DND-41 (cell line): Measurements from ENCODE around the gene PIPOX.

Experiments used
- ATAC-seq: fragments of 200-7000 bp; cut with Tn5 transposase; 3 replicates; pipeline ENCODE4 v1.9.1; 2021; ENCODE audit warnings: low read depth; ENCODE audit not compliant: insufficient read depth
- DNase-seq: peaks from one replicate; pipeline ENCODE4 v3.0.0-alpha.2; 2020
- H2AFZ ChIP-seq: 2 replicates; pipeline ENCODE4 v1.6.0; 2012; ENCODE audit warnings: low read depth, low read length
- H3K27ac ChIP-seq: 2 replicates; pipeline ENCODE4 v1.5.1; 2012; ENCODE audit warnings: low read length, inconsistent platforms
- H3K27me3 ChIP-seq: fragments of 200-600 bp; sonication (generic); 2 replicates; pipeline ENCODE4 v1.6.0; 2012; ENCODE audit warnings: low read length, mild to moderate bottlenecking, inconsistent platforms; ENCODE audit not compliant: insufficient read depth, poor library complexity
- H3K36me3 ChIP-seq: 2 replicates; pipeline ENCODE4 v1.5.1; 2012; ENCODE audit warnings: low read length, inconsistent platforms; ENCODE audit not compliant: insufficient read depth
- H3K4me1 ChIP-seq: 2 replicates; pipeline ENCODE4 v1.5.1; 2012; ENCODE audit warnings: mild to moderate bottlenecking, low read length; ENCODE audit not compliant: insufficient read depth
- H3K4me2 ChIP-seq: 2 replicates; pipeline ENCODE4 v1.6.0; 2012; ENCODE audit warnings: mild to moderate bottlenecking, moderate library complexity, low read length, inconsistent platforms; ENCODE audit not compliant: insufficient read depth
- H3K4me3 ChIP-seq, 2 experiments: fragments of 200-600 bp in 1 of 2; shearing (Covaris generic) in 1 of 2; 2 replicates each; pipeline ENCODE4 v1.5.1; 2012 to 2016; ENCODE audit warnings: inconsistent platforms in 2 of 2, low read length in 2 of 2, mild to moderate bottlenecking in 2 of 2, low read depth in 1 of 2, moderate library complexity in 1 of 2
- H3K79me2 ChIP-seq: 2 replicates; pipeline ENCODE4 v1.6.0; 2012; ENCODE audit warnings: low read length, inconsistent platforms; ENCODE audit not compliant: insufficient read depth
- H3K9ac ChIP-seq: 2 replicates; pipeline ENCODE4 v1.6.0; 2012; ENCODE audit warnings: low read depth, mild to moderate bottlenecking, inconsistent platforms, low read length, moderate library complexity
- H3K9me3 ChIP-seq: 2 replicates; pipeline ENCODE4 v1.5.1; 2012; ENCODE audit warnings: low read length, moderate library complexity, mild to moderate bottlenecking, inconsistent platforms; ENCODE audit not compliant: insufficient read depth, severe bottlenecking
- H4K20me1 ChIP-seq: 2 replicates; pipeline ENCODE4 v1.6.0; 2012; ENCODE audit warnings: low read length; ENCODE audit not compliant: insufficient read depth
- CTCF ChIP-seq: IDR thresholded peaks from 2 replicates; pipeline ENCODE4 v1.5.1; 2012; ENCODE audit warnings: borderline replicate concordance, low read length, moderate library complexity, mild to moderate bottlenecking; ENCODE audit not compliant: poor library complexity, severe bottlenecking; ENCODE audit errors: extremely low read depth
- EZH2 ChIP-seq: IDR thresholded peaks from 3 replicates; pipeline ENCODE4 v1.6.1; 2012; ENCODE audit warnings: borderline replicate concordance, low read depth, mild to moderate bottlenecking, moderate library complexity, low read length, inconsistent platforms; ENCODE audit not compliant: severe bottlenecking

Gene PIPOX

DNA sequence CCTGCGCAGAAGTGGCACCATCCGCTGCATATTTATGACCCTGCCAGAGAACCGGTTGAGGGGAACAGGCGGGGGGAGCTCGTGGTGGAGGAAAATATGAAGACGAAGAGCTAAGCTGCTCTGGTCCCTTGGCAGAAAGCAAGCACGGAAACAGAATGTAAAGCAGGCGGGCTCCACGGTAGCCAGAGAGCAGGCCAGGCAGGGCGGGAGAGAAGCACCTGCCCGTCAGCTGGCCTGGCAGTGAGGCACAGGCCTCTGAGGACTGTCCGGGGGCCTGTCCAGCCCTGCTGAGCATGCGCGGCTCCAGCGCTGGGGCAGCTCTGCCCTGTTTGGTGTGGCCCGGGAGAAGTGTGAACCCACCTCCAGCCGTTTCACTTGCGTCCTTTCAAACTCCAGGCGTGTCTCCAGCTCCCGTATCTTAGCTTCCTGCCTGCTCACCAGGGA lies 46.7 kb downstream of the PIPOX start:
- no peaks in the 10 kb centered on the region for H3K27me3 ChIP-seq
- ATAC-seq (no peak), DNase-seq (no peak)
- no peaks in the 10 kb centered on the region for H3K4me1 ChIP-seq
- H2AFZ ChIP-seq = no peak overlapping the region
- H3K9ac ChIP-seq = no peak overlapping the region
- H3K79me2 ChIP-seq = no peaks in the 10 kb centered on the region
- H3K4me2 ChIP-seq = no peak overlapping the region
- peaks cover 93% of the 10 kb centered on the region for H3K36me3 ChIP-seq
- no peaks in the 10 kb centered on the region for H3K9me3 ChIP-seq
- TF ChIP-seq EZH2 (no peak), CTCF (no peak)
- no peak overlapping the region for H3K4me3 ChIP-seq
- no peak overlapping the region for H3K27ac ChIP-seq
- H4K20me1 ChIP-seq = no peaks in the 10 kb centered on the region

- H4K20me1 ChIP-seq = no peaks in the 10 kb centered on the region
- no peak for TF ChIP-seq EZH2
- no peak for TF ChIP-seq CTCF
- no peak for ATAC-seq
- H3K9me3 ChIP-seq = no peaks in the 10 kb centered on the region
- no peak overlapping the region for H2AFZ ChIP-seq
- no peaks in the 10 kb centered on the region for H3K4me1 ChIP-seq
- no peak for DNase-seq
- no peak overlapping the region for H3K4me2 ChIP-seq
- H3K9ac ChIP-seq = no peak overlapping the region
- H3K36me3 ChIP-seq = peaks cover 94% of the 10 kb centered on the region
- H3K27ac ChIP-seq = no peak overlapping the region
- H3K79me2 ChIP-seq = no peaks in the 10 kb centered on the region
- no peaks in the 10 kb centered on the region for H3K27me3 ChIP-seq
- no peak overlapping the region for H3K4me3 ChIP-seq
Measured at GRCh38 chr17:29090108-29090507, 47.2 kb downstream of the PIPOX start.

DNA sequence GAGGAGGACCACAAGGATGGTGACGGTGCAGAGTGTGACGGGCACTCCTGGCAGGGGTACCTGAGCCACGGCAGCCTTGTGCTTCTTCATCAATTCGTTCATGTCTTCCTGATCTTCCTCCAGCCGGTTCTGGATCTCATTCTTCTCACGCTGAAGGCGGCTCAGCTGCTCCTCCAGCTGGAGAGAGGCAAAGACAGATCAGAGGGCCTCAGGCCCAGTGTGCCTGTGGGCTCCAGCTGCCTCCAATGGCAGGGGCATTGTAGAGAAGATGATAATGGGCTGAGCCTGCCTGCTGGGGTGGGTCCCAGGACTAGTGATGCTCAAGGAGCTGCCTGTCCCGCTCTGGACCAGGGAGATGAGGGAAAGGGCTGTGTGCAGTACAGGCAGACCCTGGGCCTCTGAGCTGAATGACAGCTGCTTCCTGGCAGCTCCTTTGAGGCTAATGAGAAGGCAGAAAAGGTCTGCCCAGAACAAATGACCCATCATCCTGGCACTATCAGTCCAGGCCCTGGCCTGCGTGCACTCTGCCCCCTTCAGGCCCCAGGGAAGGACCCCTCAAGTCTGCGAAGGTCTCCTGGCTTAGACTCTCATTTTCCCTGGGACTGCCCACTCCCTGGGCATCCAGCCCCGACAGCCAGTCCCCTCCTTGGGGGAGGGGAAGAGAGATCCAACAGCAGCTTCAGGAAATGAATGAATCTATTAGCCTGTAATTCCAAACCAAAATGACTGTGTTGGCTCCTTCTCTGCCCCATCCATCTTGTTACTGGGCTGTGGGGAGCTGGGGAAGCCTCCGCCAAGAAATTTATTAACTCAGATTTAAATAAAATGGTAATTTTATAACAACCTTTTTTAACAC lies 48.0 kb downstream of the PIPOX start:
- H3K36me3 ChIP-seq = peaks cover 94% of the 10 kb centered on the region
- no peak overlapping the region for H3K9ac ChIP-seq
- no peak overlapping the region for H2AFZ ChIP-seq
- H3K27ac ChIP-seq = no peak overlapping the region
- ATAC-seq = no peak
- no peaks in the 10 kb centered on the region for H3K9me3 ChIP-seq
- H3K79me2 ChIP-seq = no peaks in the 10 kb centered on the region
- H3K4me2 ChIP-seq = no peak overlapping the region
- no peak for DNase-seq
- no peaks in the 10 kb centered on the region for H3K4me1 ChIP-seq
- TF ChIP-seq EZH2 = no peak
- no peak for TF ChIP-seq CTCF
- no peaks in the 10 kb centered on the region for H3K27me3 ChIP-seq
- H4K20me1 ChIP-seq = no peaks in the 10 kb centered on the region
- no peak overlapping the region for H3K4me3 ChIP-seq
